K562 (cell line): Measurements from ENCODE around the gene S100P. TPM values are rescaled to one million over a fixed set of nuclear protein-coding genes. Genes with fewer than 3 reads are reported as not detected.

Experiments
- GABPB1 ChIP-seq: sonication (generic); formaldehyde crosslinking; IDR thresholded peaks from 2 replicates; pipeline ENCODE4 v1.8.0; 2022; ENCODE audit warnings: mild to moderate bottlenecking, missing genetic modification reagents
- NR3C1 ChIP-seq: sonication (generic); formaldehyde crosslinking; IDR thresholded peaks from 2 replicates; pipeline ENCODE4 v1.8.1; 2022; ENCODE audit warnings: missing genetic modification reagents
- PHF20 ChIP-seq: fragments of 450-650 bp; IDR thresholded peaks from 2 replicates; pipeline ENCODE4 v1.6.1; 2018; ENCODE audit not compliant: partially characterized antibody
- SMARCE1 ChIP-seq: fragments of 450-650 bp; IDR thresholded peaks from 2 replicates; pipeline ENCODE4 v1.7.1; 2016; ENCODE audit warnings: mild to moderate bottlenecking
- SRF ChIP-seq, 2 experiments: fragments of 250-450, 450-650 bp in 1 of 2; sonication (Bioruptor Pico) in 1 of 2; sonication (generic) in 1 of 2; formaldehyde crosslinking; IDR thresholded peaks; 2 replicates each; pipeline versions ENCODE4 v1.5.0 to v1.5.1; 2020 to 2022; ENCODE audit warnings: mild to moderate bottlenecking in 1 of 2, missing genetic modification reagents in 1 of 2
- ZNF140 ChIP-seq: fragments of 250-450 bp; sonication (Bioruptor Pico); IDR thresholded peaks from 2 replicates; pipeline ENCODE4 v1.8.0; 2021; ENCODE audit warnings: moderate library complexity, mild to moderate bottlenecking, inconsistent platforms
- polyA plus RNA-seq, 8 experiments: library from polyadenylated mRNA; depleted of rRNA in 4 of 8; stranded (reverse) in 5 of 8; unstranded in 3 of 8; fragments of >200 nt; fragmentation: Nextera tagmentation in 2 of 8; fragmentation: Illumina TruSeq in 1 of 8; extraction: Ambion mirVana in 2 of 8; extraction: Trizol in 1 of 8; gene quantifications; 2 replicates each; pipeline versions ENCODE4 v1.2.1 to v1.2.3, GENCODE V29; 2011 to 2014; ENCODE audit warnings: inconsistent platforms in 1 of 8, missing spikeins in 1 of 8
- total RNA-seq, 7 experiments: library from RNA; depleted of rRNA in 6 of 7; stranded (reverse); fragments of >200 nt in 6 of 7; fragmentation: Illumina TruSeq in 2 of 7; extraction: Trizol in 2 of 7; gene quantifications; 2 replicates each; pipeline versions ENCODE4 v1.2.1 to v1.2.3, GENCODE V29; 2011 to 2021; ENCODE audit warnings: low replicate concordance in 1 of 7
- TF ChIP-seq, protein P1 (sequence below): fragments of 250-450 bp; sonication (Bioruptor Pico); IDR thresholded peaks from 2 replicates; pipeline ENCODE4 v1.9.0; 2021; ENCODE audit warnings: mild to moderate bottlenecking, inconsistent platforms
- TF ChIP-seq, protein P2 (sequence below): fragments of 250-450 bp; sonication (Bioruptor Pico); IDR thresholded peaks from 2 replicates; pipeline ENCODE4 v1.5.0; 2021; ENCODE audit warnings: mild to moderate bottlenecking, moderate library complexity

S100P gene
- total and polyA plus RNA-seq, 9 of the 15 experiments (the other 6 are each of a cell fraction or from before 2014, with no cell fraction given): 4.1 to 23.8 (median 7.5) TPM

DNA sequence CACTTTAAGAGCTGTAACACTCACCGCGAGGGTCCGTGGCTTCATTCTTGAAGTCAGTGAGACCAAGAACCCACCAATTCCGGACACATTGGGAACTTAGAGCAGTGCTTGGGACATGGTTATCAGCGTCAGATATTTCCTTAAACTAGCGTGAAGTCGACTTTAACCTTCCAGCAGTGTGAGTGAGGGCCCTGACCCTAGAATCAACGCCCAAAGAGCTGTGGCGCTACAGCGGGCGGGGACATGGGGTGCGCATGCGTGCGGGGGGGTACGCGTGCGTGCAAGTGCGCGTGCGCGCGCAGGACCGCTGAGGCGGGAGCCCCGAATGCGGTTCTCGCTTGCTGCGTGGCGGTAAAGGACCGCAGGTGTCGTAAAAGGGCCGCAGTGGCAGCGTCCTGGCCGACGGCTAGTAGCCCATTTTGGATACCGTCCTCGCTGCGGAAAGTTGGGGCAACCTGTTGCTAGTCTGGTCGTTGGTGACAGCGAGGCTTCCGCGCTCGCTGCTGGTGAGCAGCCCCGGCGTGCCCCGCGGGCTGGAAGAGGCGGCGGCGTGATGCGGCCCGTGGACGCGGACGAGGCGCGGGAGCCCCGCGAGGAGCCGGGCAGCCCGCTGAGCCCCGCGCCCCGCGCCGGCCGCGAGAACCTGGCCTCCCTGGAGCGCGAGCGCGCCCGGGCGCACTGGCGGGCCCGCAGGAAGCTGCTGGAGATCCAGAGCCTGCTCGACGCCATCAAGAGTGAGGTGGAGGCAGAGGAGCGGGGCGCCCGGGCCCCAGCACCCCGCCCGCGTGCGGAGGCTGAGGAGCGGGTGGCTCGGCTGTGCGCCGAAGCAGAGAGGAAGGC lies 19.8 kb upstream of the S100P start (continued):
- peak; percentile 12 for TF ChIP-seq PHF20
- TF ChIP-seq SMARCE1: peak; percentile 39; the same call in 1 of the 2 replicates
- TF ChIP-seq GABPB1 (CRISPR knock-in tag): peak; percentile 28; the same call in 1 of the 2 replicates
- TF ChIP-seq, protein P1, sequence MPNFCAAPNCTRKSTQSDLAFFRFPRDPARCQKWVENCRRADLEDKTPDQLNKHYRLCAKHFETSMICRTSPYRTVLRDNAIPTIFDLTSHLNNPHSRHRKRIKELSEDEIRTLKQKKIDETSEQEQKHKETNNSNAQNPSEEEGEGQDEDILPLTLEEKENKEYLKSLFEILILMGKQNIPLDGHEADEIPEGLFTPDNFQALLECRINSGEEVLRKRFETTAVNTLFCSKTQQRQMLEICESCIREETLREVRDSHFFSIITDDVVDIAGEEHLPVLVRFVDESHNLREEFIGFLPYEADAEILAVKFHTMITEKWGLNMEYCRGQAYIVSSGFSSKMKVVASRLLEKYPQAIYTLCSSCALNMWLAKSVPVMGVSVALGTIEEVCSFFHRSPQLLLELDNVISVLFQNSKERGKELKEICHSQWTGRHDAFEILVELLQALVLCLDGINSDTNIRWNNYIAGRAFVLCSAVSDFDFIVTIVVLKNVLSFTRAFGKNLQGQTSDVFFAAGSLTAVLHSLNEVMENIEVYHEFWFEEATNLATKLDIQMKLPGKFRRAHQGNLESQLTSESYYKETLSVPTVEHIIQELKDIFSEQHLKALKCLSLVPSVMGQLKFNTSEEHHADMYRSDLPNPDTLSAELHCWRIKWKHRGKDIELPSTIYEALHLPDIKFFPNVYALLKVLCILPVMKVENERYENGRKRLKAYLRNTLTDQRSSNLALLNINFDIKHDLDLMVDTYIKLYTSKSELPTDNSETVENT (CRISPR knock-in tag): 0 out of 2 replicates have a peak, but pooled peaks have one; percentile 14
- no peak for TF ChIP-seq ZNF140
- peak in 1 of 2 experiments; percentile 73; a peak in 2 of 4 replicates for TF ChIP-seq SRF (CRISPR knock-in tag; IDR thresholded peaks at IDR 0.05)
- TF ChIP-seq, protein P2, sequence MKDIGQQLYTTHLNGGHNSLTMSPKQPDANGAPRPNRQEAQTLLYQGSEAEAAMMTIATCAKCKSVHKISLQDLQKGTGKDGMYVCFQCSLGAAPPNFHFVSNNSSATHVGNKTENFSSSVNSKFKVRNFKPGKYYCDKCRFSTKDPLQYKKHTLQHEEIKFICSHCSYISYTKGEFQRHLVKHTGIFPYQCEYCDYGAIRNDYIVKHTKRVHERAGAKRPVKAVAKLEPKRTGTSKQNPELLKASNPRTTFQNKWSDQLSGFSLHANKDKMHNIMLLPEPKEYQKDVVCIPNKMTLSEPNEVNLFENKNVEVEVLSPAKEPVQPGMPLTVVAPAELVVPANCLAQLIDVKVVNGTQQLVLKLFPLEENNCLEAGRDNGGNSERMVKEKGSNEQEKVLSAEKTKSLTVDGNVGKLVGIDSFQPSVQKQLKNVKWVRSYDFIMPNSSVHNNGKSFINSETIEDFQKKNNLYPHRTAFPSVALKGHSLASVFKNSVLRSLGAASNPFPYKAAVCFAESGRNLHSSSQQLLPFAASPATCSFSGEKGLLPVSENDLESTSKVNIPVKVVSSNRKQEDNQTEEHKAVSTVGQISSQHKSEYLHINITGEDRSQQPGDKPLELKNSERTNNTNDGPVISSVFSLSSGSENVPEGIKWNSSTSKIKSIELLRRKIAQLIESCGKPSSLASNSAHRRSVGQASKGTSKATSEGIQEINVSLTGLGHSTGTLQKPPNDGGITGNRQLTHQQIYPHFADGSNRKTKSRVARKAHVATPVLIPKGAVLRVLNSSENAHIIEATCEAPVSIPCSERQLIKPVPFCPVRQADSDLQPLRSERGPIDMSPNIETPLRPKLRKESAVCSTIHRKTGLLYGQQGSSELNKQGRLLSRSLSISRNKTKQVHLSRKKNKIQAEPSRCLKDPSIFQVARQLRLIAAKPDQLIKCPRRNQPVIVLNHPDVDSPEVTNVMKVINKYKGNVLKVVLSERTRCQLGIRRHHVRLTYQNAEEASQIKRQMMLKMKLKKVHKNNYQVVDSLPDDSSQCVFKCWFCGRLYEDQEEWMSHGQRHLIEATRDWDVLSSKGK (CRISPR knock-in tag): no peak
- no peak for TF ChIP-seq NR3C1 (CRISPR knock-in tag)
